HCT116 (cell line): Measurements from ENCODE around the gene MAGEA9.
"Not testable (repeated sequence)": the region's sequence is repeated elsewhere in the genome, so short reads cannot be mapped to it uniquely, and the experiment has no call there.

ENCODE experiments used
- CEBPB ChIP-seq: IDR thresholded peaks from 2 replicates; pipeline ENCODE4 v1.6.1; 2012; ENCODE audit warnings: low read depth
- FOSL1 ChIP-seq: IDR thresholded peaks from 2 replicates; pipeline ENCODE4 v1.6.1; 2012; ENCODE audit warnings: low read depth
- POLR2A ChIP-seq: IDR thresholded peaks from 2 replicates; pipeline ENCODE4 v1.7.0; 2011; ENCODE audit warnings: borderline replicate concordance; ENCODE audit not compliant: insufficient read depth, insufficient read length; ENCODE audit errors: extremely low read depth
- POLR2AphosphoS5 ChIP-seq: IDR thresholded peaks from 2 replicates; pipeline ENCODE4 v1.6.1; 2011; ENCODE audit warnings: mild to moderate bottlenecking, low read depth, low read length, moderate library complexity
- RAD21 ChIP-seq: IDR thresholded peaks from 2 replicates; pipeline ENCODE4 v1.6.1; 2012; ENCODE audit warnings: low read depth, mild to moderate bottlenecking
- ZFX ChIP-seq: fragments of 450-650 bp; IDR thresholded peaks from 2 replicates; pipeline ENCODE4 v1.6.1; 2017
- TF ChIP-seq, protein P1 (sequence below): IDR thresholded peaks from 2 replicates; pipeline ENCODE4 v1.6.1; 2012
- TF ChIP-seq, protein P2 (sequence below), 3 experiments: fragments of 200-600 bp in 1 of 3; sonication (generic) in 1 of 3; IDR thresholded peaks in 2 of 3; conservative IDR thresholded peaks in 1 of 3; 2 replicates each; pipeline ENCODE4 v1.5.1; 2012 to 2017; ENCODE audit warnings: low read depth in 2 of 3, low read length in 2 of 3, antibody characterized with exemption in 1 of 3, borderline replicate concordance in 1 of 3, control low read depth in 1 of 3, mild to moderate bottlenecking in 1 of 3, mixed read lengths in 1 of 3, mixed run types in 1 of 3, moderate library complexity in 1 of 3; ENCODE audit not compliant: insufficient read depth in 1 of 3
- TF ChIP-seq, protein P3 (sequence below): IDR thresholded peaks from 2 replicates; pipeline ENCODE4 v1.6.1; 2012; ENCODE audit warnings: low read depth
- TF ChIP-seq, protein P4 (sequence below): IDR thresholded peaks from 2 replicates; pipeline ENCODE4 v1.6.1; 2011; ENCODE audit warnings: mild to moderate bottlenecking, low read length, moderate library complexity; ENCODE audit not compliant: insufficient replicate concordance; ENCODE audit errors: extremely low read depth

DNA sequence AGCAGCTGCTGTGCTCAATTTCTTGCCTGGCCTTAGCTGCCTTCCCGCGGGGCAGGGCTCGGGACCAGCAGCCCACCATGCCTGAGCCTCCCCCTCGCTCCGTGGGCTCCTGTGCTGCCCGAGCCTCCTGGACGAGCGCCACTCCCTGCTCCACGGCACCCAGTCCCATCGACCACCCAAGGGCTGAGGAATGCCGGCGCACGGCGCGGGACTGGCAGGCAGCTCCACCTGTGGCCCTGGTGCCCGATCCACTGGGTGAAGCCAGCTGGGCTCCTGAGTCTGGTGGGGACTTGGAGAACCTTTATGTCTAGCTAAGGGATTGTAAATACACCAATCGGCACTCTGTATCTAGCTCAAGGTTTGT, 23.0 kb upstream of the MAGEA9 start:
- not testable (repeated sequence) for TF ChIP-seq POLR2AphosphoS5, CEBPB, FOSL1, POLR2A, RAD21, ZFX
- TF ChIP-seq, protein P1, sequence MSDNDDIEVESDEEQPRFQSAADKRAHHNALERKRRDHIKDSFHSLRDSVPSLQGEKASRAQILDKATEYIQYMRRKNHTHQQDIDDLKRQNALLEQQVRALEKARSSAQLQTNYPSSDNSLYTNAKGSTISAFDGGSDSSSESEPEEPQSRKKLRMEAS, result not testable (repeated sequence)
- TF ChIP-seq, protein P2, sequence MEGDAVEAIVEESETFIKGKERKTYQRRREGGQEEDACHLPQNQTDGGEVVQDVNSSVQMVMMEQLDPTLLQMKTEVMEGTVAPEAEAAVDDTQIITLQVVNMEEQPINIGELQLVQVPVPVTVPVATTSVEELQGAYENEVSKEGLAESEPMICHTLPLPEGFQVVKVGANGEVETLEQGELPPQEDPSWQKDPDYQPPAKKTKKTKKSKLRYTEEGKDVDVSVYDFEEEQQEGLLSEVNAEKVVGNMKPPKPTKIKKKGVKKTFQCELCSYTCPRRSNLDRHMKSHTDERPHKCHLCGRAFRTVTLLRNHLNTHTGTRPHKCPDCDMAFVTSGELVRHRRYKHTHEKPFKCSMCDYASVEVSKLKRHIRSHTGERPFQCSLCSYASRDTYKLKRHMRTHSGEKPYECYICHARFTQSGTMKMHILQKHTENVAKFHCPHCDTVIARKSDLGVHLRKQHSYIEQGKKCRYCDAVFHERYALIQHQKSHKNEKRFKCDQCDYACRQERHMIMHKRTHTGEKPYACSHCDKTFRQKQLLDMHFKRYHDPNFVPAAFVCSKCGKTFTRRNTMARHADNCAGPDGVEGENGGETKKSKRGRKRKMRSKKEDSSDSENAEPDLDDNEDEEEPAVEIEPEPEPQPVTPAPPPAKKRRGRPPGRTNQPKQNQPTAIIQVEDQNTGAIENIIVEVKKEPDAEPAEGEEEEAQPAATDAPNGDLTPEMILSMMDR (IDR thresholded peaks at IDR 0.05 in 2 of 3, conservative IDR thresholded peaks at IDR 0.05 in 1 of 3; ENCODE audit: borderline replicate concordance in 1 of 3, insufficient read depth in 1 of 3, low read depth in 2 of 3, low read length in 2 of 3), result not testable (repeated sequence)
- TF ChIP-seq, protein P3, sequence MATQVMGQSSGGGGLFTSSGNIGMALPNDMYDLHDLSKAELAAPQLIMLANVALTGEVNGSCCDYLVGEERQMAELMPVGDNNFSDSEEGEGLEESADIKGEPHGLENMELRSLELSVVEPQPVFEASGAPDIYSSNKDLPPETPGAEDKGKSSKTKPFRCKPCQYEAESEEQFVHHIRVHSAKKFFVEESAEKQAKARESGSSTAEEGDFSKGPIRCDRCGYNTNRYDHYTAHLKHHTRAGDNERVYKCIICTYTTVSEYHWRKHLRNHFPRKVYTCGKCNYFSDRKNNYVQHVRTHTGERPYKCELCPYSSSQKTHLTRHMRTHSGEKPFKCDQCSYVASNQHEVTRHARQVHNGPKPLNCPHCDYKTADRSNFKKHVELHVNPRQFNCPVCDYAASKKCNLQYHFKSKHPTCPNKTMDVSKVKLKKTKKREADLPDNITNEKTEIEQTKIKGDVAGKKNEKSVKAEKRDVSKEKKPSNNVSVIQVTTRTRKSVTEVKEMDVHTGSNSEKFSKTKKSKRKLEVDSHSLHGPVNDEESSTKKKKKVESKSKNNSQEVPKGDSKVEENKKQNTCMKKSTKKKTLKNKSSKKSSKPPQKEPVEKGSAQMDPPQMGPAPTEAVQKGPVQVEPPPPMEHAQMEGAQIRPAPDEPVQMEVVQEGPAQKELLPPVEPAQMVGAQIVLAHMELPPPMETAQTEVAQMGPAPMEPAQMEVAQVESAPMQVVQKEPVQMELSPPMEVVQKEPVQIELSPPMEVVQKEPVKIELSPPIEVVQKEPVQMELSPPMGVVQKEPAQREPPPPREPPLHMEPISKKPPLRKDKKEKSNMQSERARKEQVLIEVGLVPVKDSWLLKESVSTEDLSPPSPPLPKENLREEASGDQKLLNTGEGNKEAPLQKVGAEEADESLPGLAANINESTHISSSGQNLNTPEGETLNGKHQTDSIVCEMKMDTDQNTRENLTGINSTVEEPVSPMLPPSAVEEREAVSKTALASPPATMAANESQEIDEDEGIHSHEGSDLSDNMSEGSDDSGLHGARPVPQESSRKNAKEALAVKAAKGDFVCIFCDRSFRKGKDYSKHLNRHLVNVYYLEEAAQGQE, result not testable (repeated sequence)
- TF ChIP-seq, protein P4, sequence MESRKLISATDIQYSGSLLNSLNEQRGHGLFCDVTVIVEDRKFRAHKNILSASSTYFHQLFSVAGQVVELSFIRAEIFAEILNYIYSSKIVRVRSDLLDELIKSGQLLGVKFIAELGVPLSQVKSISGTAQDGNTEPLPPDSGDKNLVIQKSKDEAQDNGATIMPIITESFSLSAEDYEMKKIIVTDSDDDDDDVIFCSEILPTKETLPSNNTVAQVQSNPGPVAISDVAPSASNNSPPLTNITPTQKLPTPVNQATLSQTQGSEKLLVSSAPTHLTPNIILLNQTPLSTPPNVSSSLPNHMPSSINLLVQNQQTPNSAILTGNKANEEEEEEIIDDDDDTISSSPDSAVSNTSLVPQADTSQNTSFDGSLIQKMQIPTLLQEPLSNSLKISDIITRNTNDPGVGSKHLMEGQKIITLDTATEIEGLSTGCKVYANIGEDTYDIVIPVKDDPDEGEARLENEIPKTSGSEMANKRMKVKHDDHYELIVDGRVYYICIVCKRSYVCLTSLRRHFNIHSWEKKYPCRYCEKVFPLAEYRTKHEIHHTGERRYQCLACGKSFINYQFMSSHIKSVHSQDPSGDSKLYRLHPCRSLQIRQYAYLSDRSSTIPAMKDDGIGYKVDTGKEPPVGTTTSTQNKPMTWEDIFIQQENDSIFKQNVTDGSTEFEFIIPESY, result not testable (repeated sequence)
